ENCODE results near the gene B4GALT3.

- no peak for TF ChIP-seq MAX (IDR thresholded peaks at IDR 0.05)
- no peak for TF ChIP-seq TAF1 (IDR thresholded peaks at IDR 0.05; ENCODE audit: low read depth)
- no peak for TF ChIP-seq FOXM1 (IDR thresholded peaks at IDR 0.05; ENCODE audit: borderline replicate concordance, low read depth)
- no peak for TF ChIP-seq RAD21 (IDR thresholded peaks at IDR 0.05; ENCODE audit: low read depth)
- no peak for TF ChIP-seq YY1 (IDR thresholded peaks at IDR 0.05; ENCODE audit: low read depth)
- no peak for TF ChIP-seq EP300 (IDR thresholded peaks at IDR 0.05; ENCODE audit: borderline replicate concordance)
- TF ChIP-seq ZBTB7A (IDR thresholded peaks at IDR 0.05; ENCODE audit: low read depth), result no peak
- TF ChIP-seq REST (IDR thresholded peaks at IDR 0.05; ENCODE audit: low read depth), result no peak
- no peak for TF ChIP-seq CEBPB (IDR thresholded peaks at IDR 0.05)
- TF ChIP-seq USF1 (IDR thresholded peaks at IDR 0.05), result no peak
- no peak for TF ChIP-seq TCF12 (IDR thresholded peaks at IDR 0.05; ENCODE audit: low read depth)
- no peak for TF ChIP-seq NFIC (IDR thresholded peaks at IDR 0.05)
- no peak for TF ChIP-seq EGR1 (IDR thresholded peaks at IDR 0.05)
Measured at GRCh38 chr1:161127649-161128048, 49.7 kb downstream of the B4GALT3 start.

Measured in Ishikawa (cell line).